Ovary (tissue), 9 donors: Measurements from ENCODE around the gene POT1. TPM values are rescaled to one million over a fixed set of nuclear protein-coding genes. Genes with fewer than 3 reads are reported as not detected.

Source experiments
- DNase-seq, 5 donors: peaks; one replicate each; pipeline ENCODE4 v3.0.0-alpha.2; 2019 to 2020
- H3K27ac ChIP-seq, 2 donors: fragments of 200-600 bp; one replicate each; pipeline versions ENCODE4 v1.5.1 to v1.8.0; 2019 to 2022
- H3K27me3 ChIP-seq: fragments of 200-600 bp; one replicate; pipeline ENCODE4 v1.8.0; 2022
- H3K36me3 ChIP-seq: fragments of 200-600 bp; sonication (generic); one replicate; pipeline ENCODE4 v1.5.1; 2019
- H3K4me1 ChIP-seq: one replicate; pipeline ENCODE4 v1.8.1; 2013; ENCODE audit warnings: mild to moderate bottlenecking, moderate library complexity; ENCODE audit not compliant: insufficient read depth
- H3K4me3 ChIP-seq: fragments of 200-600 bp; sonication (generic); one replicate; pipeline ENCODE4 v1.5.1; 2017
- H3K9me3 ChIP-seq, 2 donors: fragments of 200-600 bp in 1 of 2; sonication (generic) in 1 of 2; one replicate each; pipeline versions ENCODE4 v1.5.1 to v1.8.1; 2013 to 2019; ENCODE audit warnings: mild to moderate bottlenecking in 1 of 2, moderate library complexity in 1 of 2
- EP300 ChIP-seq: sonication (generic); formaldehyde crosslinking; IDR thresholded peaks from one replicate; pipeline ENCODE4 v1.6.1; 2017; ENCODE audit warnings: antibody characterized with exemption
- POLR2A ChIP-seq: fragments of 450-650 bp; IDR thresholded peaks from one replicate; pipeline ENCODE4 v1.6.1; 2017; ENCODE audit warnings: antibody characterized with exemption, mild to moderate bottlenecking, moderate library complexity
- WGBS, 3 donors: extraction: QIAGEN DNeasy Blood & Tissue Kit in 1 of 3; methylation state at CpG; one replicate each; pipeline versions ENCODE4 v1.1.5 to v1.1.7; 2013 to 2017; 5-methylcytosine and 5-hydroxymethylcytosine counted together
- intact Hi-C, 4 donors: fragments of 100-400 bp; cut with DNase I; formaldehyde crosslinking; loops; one replicate each; pipeline versions ENCODE4 v1.11.0 to v1.15.1; 2022 to 2023
- polyA plus RNA-seq, 2 donors: library from polyadenylated mRNA; stranded (reverse); fragments of 200-250 nt in 1 of 2; fragments of 350-450 nt in 1 of 2; fragmentation: Illumina TruSeq in 1 of 2; extraction: RNeasy Lipid Tissue Mini Kit (QIAGEN cat#74804) in 1 of 2; gene quantifications; one replicate each; pipeline ENCODE4 v1.2.3, GENCODE V29; 2013 to 2014
- total RNA-seq, 7 donors: library from RNA; depleted of rRNA in 2 of 7; stranded (reverse); fragments of >200 nt in 2 of 7; fragmentation: NEBNext Ultra II Directional in 3 of 7; extraction: Animal tissue kit (Norgen Biotek cat#: 25700) in 3 of 7; gene quantifications; one replicate each; pipeline versions ENCODE4 v1.1.0 to v1.2.4, GENCODE V29; 2016 to 2023
- TF ChIP-seq, protein P1 (sequence below), 3 donors: fragments of 450-650 bp in 2 of 3; fragments of 200-600 bp in 1 of 3; IDR thresholded peaks; one replicate each; pipeline versions ENCODE4 v1.5.1 to v1.8.0; 2016 to 2022; ENCODE audit warnings: antibody characterized with exemption in 3 of 3, mild to moderate bottlenecking in 1 of 3
- donor health status: DM: no; HTN: no; CAD: no; lungs with moderate emphysema.
- donor health status: DM: no; HTN: no; CAD: no.
- donor health status: Bipolar disorder and iron deficiency.
- donor health status: DM: yes; HTN: yes; CAD: no.
- donor health status: DM: no; HTN: no; CAD: no.
- donor health status: DM: yes; HTN: yes; CAD: no.

The POT1 gene
- total and polyA plus RNA-seq, 9 donors: 12.3 to 33.0 (median 19.8) TPM

DNA sequence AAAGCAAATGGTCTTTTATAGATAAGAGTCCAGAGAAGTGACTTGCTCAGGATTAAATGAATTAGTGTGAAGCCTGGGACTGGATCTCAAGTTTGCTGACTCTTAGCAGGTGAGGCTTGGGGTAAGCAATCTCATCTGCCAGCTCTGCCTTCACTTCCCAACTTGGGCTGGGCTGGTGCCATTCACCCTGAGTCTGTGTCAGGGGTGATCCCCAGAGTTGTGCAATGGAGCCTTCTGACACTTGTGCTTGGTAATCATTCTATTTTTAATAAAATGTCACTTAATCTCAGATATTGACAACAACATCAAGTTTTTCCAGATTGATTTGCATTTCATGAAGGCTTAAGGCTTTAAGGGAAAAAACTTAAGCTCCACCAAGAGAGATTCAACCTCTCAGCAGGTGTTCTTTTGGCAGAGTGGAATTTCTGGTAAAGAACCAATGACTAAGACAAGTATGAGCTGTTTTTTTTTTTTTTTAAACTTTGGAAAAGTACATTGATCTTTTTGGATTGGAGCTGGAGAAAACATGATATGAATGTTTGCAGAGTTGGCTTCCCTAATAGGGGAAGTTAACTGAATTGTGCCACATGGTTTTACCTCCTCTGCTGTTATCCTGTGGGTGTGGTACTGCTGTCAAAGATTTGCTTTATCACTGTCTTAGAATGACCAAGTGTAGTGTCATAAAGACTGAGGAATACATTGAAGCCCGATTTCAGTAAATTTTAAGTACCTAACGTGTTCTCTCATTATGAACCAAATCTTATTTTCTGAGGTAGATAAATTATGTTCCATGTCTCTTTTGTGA is 115.4 kb downstream of the POT1 start:
- H3K27me3 ChIP-seq: no peaks in the 10 kb centered on the region
- H3K4me1 ChIP-seq: no peaks in the 10 kb centered on the region
- H3K27ac ChIP-seq: no peak overlapping the region
- no peaks in the 10 kb centered on the region for H3K9me3 ChIP-seq
- no peak for DNase-seq
- WGBS, 3 donors: 82 to 92% (median 86%) methylated on average over 2 of the region's 2 CpGs
- H3K4me3 ChIP-seq: no peak overlapping the region
- H3K36me3 ChIP-seq: no peaks in the 10 kb centered on the region
- intact Hi-C loops: no loop called here
- TF ChIP-seq, protein P1, sequence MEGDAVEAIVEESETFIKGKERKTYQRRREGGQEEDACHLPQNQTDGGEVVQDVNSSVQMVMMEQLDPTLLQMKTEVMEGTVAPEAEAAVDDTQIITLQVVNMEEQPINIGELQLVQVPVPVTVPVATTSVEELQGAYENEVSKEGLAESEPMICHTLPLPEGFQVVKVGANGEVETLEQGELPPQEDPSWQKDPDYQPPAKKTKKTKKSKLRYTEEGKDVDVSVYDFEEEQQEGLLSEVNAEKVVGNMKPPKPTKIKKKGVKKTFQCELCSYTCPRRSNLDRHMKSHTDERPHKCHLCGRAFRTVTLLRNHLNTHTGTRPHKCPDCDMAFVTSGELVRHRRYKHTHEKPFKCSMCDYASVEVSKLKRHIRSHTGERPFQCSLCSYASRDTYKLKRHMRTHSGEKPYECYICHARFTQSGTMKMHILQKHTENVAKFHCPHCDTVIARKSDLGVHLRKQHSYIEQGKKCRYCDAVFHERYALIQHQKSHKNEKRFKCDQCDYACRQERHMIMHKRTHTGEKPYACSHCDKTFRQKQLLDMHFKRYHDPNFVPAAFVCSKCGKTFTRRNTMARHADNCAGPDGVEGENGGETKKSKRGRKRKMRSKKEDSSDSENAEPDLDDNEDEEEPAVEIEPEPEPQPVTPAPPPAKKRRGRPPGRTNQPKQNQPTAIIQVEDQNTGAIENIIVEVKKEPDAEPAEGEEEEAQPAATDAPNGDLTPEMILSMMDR (IDR thresholded peaks at IDR 0.05): no peak
- TF ChIP-seq EP300: no peak
- no peak for TF ChIP-seq POLR2A

DNA sequence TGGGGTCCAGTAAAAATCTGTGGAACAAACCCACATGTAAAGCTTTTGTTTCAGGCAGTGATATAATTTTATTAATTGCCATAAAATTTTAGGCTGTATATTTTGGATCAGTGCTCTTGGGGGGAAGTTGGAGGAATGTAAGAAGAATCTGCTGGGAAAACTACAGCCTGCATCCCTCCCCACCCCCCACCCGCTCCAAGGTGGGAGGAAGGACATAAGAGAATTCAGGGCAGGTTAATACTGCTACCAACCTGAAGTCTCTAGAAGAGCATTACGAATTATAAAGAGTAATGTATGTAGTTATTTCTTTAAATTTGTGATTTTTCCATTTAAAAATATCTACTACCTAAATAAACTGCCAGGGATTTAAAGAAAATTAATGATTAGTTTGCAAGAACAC is 116.9 kb downstream of the POT1 start:
- H3K36me3 ChIP-seq: no peaks in the 10 kb centered on the region
- no peaks in the 10 kb centered on the region for H3K27me3 ChIP-seq
- H3K4me3 ChIP-seq: no peak overlapping the region
- WGBS, 3 donors: 71 to 83% (median 77%) methylated on average over 2 of the region's 2 CpGs
- intact Hi-C loops: no loop called here
- TF ChIP-seq, protein P1 (IDR thresholded peaks at IDR 0.05): no peak
- no peak for TF ChIP-seq EP300
- TF ChIP-seq POLR2A: no peak
- no peak overlapping the region for H3K27ac ChIP-seq
- no peaks in the 10 kb centered on the region for H3K9me3 ChIP-seq
- H3K4me1 ChIP-seq: no peaks in the 10 kb centered on the region
- DNase-seq: no peak

DNA sequence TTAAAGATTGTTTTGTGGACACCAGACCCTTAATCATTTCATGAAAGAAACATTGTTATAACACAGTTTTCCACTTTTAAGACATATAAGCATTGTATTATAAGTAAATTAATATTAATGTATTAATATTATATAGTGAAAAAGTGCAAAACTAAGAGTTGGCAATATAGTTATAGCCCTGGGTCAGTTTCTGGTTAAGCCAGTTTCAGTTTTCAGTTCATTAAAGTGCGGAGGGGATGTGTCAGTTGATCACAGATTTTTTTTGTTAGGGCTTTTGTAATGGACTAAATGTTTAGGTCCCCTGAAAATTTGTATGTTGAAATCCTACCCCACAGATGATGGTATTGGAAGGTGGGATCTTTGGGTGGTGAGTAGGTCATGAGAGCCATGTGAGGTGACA is 118.3 kb downstream of the POT1 start:
- TF ChIP-seq, protein P1 (IDR thresholded peaks at IDR 0.05): no peak
- TF ChIP-seq POLR2A (no peak), EP300 (no peak)
- H3K36me3 ChIP-seq: no peaks in the 10 kb centered on the region
- H3K27ac ChIP-seq: no peak overlapping the region
- no peaks in the 10 kb centered on the region for H3K9me3 ChIP-seq
- no peak overlapping the region for H3K4me3 ChIP-seq
- H3K27me3 ChIP-seq: no peaks in the 10 kb centered on the region
- WGBS, 3 donors: 87 to 100% (median 97%) methylated on average over 1 of the region's 1 CpG
- no peak for DNase-seq
- intact Hi-C loops: no loop called here
- no peaks in the 10 kb centered on the region for H3K4me1 ChIP-seq

DNA sequence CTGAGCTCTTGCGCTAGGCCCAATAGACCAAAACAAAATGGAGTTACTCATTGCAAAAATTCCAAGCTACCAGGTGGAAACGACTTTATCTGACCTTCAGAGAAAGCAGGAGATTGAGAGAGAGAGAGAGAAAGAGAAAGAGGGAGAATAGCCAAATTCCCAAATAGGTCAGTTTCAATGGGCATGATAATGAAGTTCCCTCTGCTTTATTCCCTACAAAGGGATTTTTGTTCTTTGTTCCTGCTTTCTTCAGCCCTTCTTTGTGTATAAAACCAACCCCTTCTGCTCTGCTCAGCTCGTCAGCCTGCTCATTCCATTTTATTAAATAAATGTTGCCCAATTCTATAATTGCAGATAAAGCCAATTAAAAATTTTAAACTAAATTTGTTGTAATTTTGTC is 119.0 kb downstream of the POT1 start:
- WGBS, 3 donors: 53 to 64% (median 56%) methylated on average over 3 of the region's 3 CpGs
- no peaks in the 10 kb centered on the region for H3K27me3 ChIP-seq
- no peaks in the 10 kb centered on the region for H3K4me1 ChIP-seq
- no peak overlapping the region for H3K27ac ChIP-seq
- H3K36me3 ChIP-seq: no peaks in the 10 kb centered on the region
- intact Hi-C loops: no loop called here
- no peak for DNase-seq
- H3K4me3 ChIP-seq: no peak overlapping the region
- no peaks in the 10 kb centered on the region for H3K9me3 ChIP-seq
- TF ChIP-seq EP300 (no peak), POLR2A (no peak)
- TF ChIP-seq, protein P1 (IDR thresholded peaks at IDR 0.05): no peak
